Measurements from ENCODE around the gene IVNS1ABP.
"Not testable (repeated sequence)": the region's sequence is repeated elsewhere in the genome, so short reads cannot be mapped to it uniquely, and the experiment has no call there.

IVNS1ABP gene

DNA sequence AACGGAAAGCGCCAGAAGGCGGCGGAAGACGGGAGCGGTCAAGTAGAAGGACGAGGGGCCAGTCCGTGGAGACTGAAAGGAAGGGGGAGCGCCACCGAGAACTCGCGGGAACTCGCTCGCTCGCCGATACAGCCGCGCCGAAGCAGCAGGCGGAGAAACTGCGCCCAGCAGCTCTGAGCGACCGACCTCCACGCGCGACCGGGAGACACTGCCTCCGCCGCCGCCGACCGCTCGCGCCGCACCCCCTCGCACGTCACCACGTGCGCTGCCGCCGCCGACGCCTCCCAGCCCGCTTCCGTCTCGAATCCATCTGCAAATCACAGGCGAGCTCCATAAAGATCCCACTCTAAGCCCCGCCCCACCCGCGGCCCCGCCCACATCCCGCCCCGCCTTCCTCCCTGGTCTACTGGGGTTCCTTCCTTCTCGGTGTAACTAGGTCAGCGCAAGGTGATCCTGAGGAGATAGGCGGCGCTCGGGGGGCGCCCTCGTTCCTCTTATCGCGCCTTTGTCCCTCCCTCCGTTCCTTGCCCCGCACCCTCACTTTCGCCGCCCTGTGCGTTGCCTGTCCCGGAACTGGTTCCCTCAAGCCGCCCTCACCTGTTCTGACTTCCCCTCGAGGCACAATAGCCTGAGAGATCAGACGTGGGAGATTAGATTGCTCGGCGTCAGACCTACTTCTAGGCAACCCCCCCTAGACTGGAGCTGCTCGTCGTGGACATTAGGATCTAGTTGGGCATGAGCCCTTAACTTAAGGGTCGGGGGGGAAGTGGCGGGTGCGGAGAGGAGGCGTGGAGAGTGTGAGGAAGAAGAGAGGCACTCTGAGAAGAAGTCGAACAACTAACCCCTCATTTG lies at the start of gene IVNS1ABP:
IVNS1ABP (minus strand) TSS at position 210 of the 852 bp plus-strand sequence. CDS start 7,750 bp downstream, outside the sequence.
- peak; percentile 99 for DNase-seq (ENCODE audit: low spot score)
- Histone ChIP-seq H3K4me3 (peak within 1 kb of the TSS; percentile 92), H3K27ac (peak within 1 kb of the TSS; percentile 94)
- TF ChIP-seq, protein P1, sequence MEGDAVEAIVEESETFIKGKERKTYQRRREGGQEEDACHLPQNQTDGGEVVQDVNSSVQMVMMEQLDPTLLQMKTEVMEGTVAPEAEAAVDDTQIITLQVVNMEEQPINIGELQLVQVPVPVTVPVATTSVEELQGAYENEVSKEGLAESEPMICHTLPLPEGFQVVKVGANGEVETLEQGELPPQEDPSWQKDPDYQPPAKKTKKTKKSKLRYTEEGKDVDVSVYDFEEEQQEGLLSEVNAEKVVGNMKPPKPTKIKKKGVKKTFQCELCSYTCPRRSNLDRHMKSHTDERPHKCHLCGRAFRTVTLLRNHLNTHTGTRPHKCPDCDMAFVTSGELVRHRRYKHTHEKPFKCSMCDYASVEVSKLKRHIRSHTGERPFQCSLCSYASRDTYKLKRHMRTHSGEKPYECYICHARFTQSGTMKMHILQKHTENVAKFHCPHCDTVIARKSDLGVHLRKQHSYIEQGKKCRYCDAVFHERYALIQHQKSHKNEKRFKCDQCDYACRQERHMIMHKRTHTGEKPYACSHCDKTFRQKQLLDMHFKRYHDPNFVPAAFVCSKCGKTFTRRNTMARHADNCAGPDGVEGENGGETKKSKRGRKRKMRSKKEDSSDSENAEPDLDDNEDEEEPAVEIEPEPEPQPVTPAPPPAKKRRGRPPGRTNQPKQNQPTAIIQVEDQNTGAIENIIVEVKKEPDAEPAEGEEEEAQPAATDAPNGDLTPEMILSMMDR (IDR thresholded peaks at IDR 0.05) = no peak

DNA sequence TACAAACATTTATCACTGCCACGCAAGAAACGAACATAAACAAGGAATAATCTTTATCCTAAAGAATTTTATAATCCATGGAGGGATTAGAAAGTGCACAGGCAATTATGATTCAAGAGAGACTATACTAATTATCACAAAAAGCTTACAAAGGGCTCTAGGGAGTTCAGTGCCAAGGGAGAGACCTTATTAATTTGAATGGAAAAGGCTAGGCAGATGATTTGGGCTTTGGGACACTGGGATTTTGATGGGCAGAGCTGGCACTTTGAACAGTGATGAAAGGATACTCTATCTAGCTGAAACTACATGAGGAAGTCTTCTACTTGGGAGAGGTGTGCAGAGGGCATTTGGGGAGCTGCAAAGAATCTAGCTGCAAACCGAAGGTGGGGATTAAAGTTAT lies 48.9 kb upstream of the IVNS1ABP start:
- Histone ChIP-seq H3K4me3 (no peak overlapping the region), H3K27ac (no peak overlapping the region)
- DNase-seq (ENCODE audit: low spot score) = no peak
- TF ChIP-seq, protein P1 (IDR thresholded peaks at IDR 0.05) = no peak

DNA sequence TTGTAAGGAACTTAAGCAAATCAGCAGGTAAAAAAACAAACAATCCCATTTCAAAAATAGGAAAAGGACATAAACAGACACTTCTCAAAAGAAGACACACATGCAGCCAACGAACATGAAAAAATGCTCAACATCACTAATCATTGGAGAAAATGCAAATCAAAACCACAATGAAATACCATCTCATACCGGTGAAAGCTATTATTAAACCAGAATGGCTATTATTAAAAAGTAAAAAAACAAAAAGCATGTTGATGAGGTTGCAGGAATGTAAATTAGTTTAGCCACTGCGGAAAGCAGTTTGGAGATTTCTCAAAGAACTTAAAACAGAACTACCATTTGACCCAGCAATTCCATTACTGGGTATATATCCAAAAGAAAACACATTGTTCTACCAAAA lies 47.5 kb upstream of the IVNS1ABP start:
- DNase-seq (ENCODE audit: low spot score); H3K4me3 ChIP-seq; H3K27ac ChIP-seq: not testable (repeated sequence)

DNA sequence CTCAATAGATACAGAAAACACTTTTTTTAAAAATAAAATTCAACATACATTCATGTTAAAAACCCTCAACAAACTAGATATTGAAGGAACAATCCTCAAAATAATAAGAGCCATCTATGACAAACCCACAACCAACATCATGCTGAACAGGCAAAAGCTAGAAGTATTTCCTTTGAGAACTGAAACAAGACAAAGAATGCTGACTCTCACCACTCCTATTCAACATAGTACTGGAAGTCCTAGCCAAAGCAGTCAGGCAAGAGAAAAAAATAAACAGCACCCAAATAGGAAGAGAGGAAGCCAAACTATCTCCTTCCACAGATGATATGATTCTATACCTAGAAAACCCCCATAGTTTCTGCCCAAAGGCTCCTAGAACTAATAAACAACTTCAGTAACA lies 46.2 kb upstream of the IVNS1ABP start:
- no peak for DNase-seq (ENCODE audit: low spot score)
- TF ChIP-seq, protein P1 (IDR thresholded peaks at IDR 0.05) = no peak
- Histone ChIP-seq H3K27ac (no peak overlapping the region), H3K4me3 (no peak overlapping the region)

DNA sequence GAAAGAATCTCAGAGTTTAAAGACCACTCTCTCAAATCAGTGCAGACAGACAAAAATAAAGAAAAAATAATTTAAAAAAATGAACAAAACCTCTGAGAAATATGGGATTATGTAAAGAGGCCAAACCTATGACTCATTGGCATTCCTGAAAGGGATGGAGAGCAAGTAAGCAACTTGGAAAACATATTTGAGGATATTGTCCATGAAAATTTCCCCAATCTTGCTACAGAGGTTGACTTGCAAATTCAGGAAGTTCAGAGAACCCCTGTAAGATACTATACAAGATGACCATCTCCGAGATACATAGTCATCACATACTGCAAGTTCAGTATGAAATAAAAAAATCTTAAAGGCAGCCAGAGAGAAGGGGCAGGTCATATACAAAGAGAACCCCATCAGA lies 43.7 kb upstream of the IVNS1ABP start:
- TF ChIP-seq, protein P1 (IDR thresholded peaks at IDR 0.05) = no peak
- Histone ChIP-seq H3K27ac (no peak overlapping the region), H3K4me3 (no peak overlapping the region)
- DNase-seq (ENCODE audit: low spot score) = no peak

DNA sequence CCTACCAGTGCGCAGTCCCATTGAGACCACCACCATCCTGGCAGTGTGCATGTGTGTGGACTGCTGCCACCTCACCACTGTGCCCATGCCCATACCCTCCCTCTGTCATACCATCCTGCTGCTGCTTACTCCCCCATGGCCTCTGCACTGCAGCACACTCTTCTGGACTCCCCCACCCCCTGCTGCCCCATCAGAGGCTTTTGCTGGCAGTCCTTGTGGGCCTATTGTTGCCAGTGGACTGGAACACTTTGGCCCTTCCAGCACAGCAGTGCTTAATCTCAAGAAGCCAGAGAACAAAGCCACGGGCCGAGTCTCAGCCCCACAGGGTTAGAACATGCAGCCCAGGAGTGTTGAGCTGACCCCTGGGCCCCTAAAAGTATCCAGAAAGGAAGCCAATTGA lies 41.9 kb upstream of the IVNS1ABP start:
- DNase-seq (ENCODE audit: low spot score) = no peak
- TF ChIP-seq, protein P1 (IDR thresholded peaks at IDR 0.05) = no peak
- Histone ChIP-seq H3K4me3 (no peak overlapping the region), H3K27ac (no peak overlapping the region)

DNA sequence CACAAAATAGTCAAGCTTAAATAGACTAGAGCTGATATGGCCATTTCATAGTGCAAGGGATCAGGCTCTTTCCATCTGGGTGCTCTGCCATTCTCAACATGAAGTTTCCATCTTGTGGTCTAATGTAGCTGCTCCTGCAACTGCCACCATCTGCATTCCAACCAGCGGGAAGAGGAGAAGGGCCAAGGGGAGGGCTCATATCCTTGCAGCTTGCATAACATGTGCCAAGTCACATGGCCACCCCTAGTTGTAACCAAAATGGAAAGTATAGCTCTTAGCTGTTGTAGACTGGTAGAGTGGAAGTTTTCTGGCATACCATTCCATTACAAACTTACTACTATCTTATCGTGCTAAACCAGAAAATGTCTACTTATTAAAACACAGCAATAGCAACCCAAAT lies 38.9 kb upstream of the IVNS1ABP start:
- no peak for DNase-seq (ENCODE audit: low spot score)
- no peak overlapping the region for H3K27ac ChIP-seq
- H3K4me3 ChIP-seq = no peak overlapping the region
- TF ChIP-seq, protein P1 (IDR thresholded peaks at IDR 0.05) = no peak
